Esophagus muscularis mucosa (tissue), 4 donors: ENCODE results near the gene AGAP1.

ENCODE experiments used
- CTCF ChIP-seq, 3 experiments: fragments of 200-600 bp in 2 of 3; fragments of 450-650 bp in 1 of 3; sonication (generic) in 2 of 3; IDR thresholded peaks; one replicate each; pipeline ENCODE4 v1.5.1; 2017 to 2019; ENCODE audit warnings: antibody characterized with exemption in 3 of 3, mild to moderate bottlenecking in 2 of 3, moderate library complexity in 1 of 3
- EP300 ChIP-seq: sonication (generic); formaldehyde crosslinking; IDR thresholded peaks from one replicate; pipeline ENCODE4 v1.6.1; 2017; ENCODE audit warnings: antibody characterized with exemption
- POLR2A ChIP-seq: fragments of 450-650 bp; IDR thresholded peaks from one replicate; pipeline ENCODE4 v1.6.1; 2017; ENCODE audit warnings: antibody characterized with exemption, moderate library complexity, mild to moderate bottlenecking, low read depth
- POLR2AphosphoS5 ChIP-seq, 2 donors: sonication (generic); formaldehyde crosslinking; IDR thresholded peaks; one replicate each; pipeline ENCODE4 v1.6.1; 2017; ENCODE audit warnings: antibody characterized with exemption in 2 of 2

GRCh38 chr2:235958931-235959410, 465.1 kb downstream of the AGAP1 start:
- no peak for TF ChIP-seq CTCF (IDR thresholded peaks at IDR 0.05)
- TF ChIP-seq POLR2AphosphoS5 (IDR thresholded peaks at IDR 0.05), result no peak
- no peak for TF ChIP-seq EP300
- TF ChIP-seq POLR2A, result no peak
